HCT116 (cell line): ENCODE data around the gene ANKRD22.

ENCODE experiments used
- CBX3 ChIP-seq: IDR thresholded peaks from 2 replicates; pipeline ENCODE4 v1.6.1; 2012; ENCODE audit warnings: low read depth
- EZH2 ChIP-seq: fragments of 200-600 bp; sonication (generic); IDR thresholded peaks from 2 replicates; pipeline ENCODE4 v1.6.1; 2017; ENCODE audit warnings: antibody characterized with exemption, mixed run types
- POLR2A ChIP-seq: IDR thresholded peaks from 2 replicates; pipeline ENCODE4 v1.7.0; 2011; ENCODE audit warnings: borderline replicate concordance; ENCODE audit not compliant: insufficient read depth, insufficient read length; ENCODE audit errors: extremely low read depth
- POLR2AphosphoS5 ChIP-seq: IDR thresholded peaks from 2 replicates; pipeline ENCODE4 v1.6.1; 2011; ENCODE audit warnings: mild to moderate bottlenecking, low read depth, low read length, moderate library complexity
- SRF ChIP-seq: IDR thresholded peaks from 2 replicates; pipeline ENCODE4 v1.6.1; 2012; ENCODE audit warnings: low read depth
- TF ChIP-seq, protein P1 (sequence below), 3 experiments: fragments of 200-600 bp in 1 of 3; sonication (generic) in 1 of 3; IDR thresholded peaks in 2 of 3; conservative IDR thresholded peaks in 1 of 3; 2 replicates each; pipeline ENCODE4 v1.5.1; 2012 to 2017; ENCODE audit warnings: low read depth in 2 of 3, low read length in 2 of 3, antibody characterized with exemption in 1 of 3, borderline replicate concordance in 1 of 3, control low read depth in 1 of 3, mild to moderate bottlenecking in 1 of 3, mixed read lengths in 1 of 3, mixed run types in 1 of 3, moderate library complexity in 1 of 3; ENCODE audit not compliant: insufficient read depth in 1 of 3
- TF ChIP-seq, protein P2 (sequence below): IDR thresholded peaks from 2 replicates; pipeline ENCODE4 v1.6.1; 2011; ENCODE audit warnings: mild to moderate bottlenecking, low read length, moderate library complexity; ENCODE audit not compliant: insufficient replicate concordance; ENCODE audit errors: extremely low read depth

GRCh38 chr10:88874281-88874680 lies 22.6 kb upstream of the ANKRD22 start:
- no peak for TF ChIP-seq POLR2AphosphoS5
- TF ChIP-seq POLR2A = no peak
- TF ChIP-seq SRF = no peak
- TF ChIP-seq, protein P1, sequence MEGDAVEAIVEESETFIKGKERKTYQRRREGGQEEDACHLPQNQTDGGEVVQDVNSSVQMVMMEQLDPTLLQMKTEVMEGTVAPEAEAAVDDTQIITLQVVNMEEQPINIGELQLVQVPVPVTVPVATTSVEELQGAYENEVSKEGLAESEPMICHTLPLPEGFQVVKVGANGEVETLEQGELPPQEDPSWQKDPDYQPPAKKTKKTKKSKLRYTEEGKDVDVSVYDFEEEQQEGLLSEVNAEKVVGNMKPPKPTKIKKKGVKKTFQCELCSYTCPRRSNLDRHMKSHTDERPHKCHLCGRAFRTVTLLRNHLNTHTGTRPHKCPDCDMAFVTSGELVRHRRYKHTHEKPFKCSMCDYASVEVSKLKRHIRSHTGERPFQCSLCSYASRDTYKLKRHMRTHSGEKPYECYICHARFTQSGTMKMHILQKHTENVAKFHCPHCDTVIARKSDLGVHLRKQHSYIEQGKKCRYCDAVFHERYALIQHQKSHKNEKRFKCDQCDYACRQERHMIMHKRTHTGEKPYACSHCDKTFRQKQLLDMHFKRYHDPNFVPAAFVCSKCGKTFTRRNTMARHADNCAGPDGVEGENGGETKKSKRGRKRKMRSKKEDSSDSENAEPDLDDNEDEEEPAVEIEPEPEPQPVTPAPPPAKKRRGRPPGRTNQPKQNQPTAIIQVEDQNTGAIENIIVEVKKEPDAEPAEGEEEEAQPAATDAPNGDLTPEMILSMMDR (IDR thresholded peaks at IDR 0.05 in 2 of 3, conservative IDR thresholded peaks at IDR 0.05 in 1 of 3; ENCODE audit: borderline replicate concordance in 1 of 3, insufficient read depth in 1 of 3, low read depth in 2 of 3, low read length in 2 of 3) = no peak
- TF ChIP-seq CBX3 = no peak
- TF ChIP-seq, protein P2, sequence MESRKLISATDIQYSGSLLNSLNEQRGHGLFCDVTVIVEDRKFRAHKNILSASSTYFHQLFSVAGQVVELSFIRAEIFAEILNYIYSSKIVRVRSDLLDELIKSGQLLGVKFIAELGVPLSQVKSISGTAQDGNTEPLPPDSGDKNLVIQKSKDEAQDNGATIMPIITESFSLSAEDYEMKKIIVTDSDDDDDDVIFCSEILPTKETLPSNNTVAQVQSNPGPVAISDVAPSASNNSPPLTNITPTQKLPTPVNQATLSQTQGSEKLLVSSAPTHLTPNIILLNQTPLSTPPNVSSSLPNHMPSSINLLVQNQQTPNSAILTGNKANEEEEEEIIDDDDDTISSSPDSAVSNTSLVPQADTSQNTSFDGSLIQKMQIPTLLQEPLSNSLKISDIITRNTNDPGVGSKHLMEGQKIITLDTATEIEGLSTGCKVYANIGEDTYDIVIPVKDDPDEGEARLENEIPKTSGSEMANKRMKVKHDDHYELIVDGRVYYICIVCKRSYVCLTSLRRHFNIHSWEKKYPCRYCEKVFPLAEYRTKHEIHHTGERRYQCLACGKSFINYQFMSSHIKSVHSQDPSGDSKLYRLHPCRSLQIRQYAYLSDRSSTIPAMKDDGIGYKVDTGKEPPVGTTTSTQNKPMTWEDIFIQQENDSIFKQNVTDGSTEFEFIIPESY = no peak
- TF ChIP-seq EZH2 = no peak
